C1 segment of cervical spinal cord (tissue), 14 donors: ENCODE results near the gene NOTUM.

Source experiments
- DNase-seq, 14 donors: peaks; one replicate each; lab custom pipeline; 2025; lab: John Stamatoyannopoulos, UW

NOTUM gene

DNA sequence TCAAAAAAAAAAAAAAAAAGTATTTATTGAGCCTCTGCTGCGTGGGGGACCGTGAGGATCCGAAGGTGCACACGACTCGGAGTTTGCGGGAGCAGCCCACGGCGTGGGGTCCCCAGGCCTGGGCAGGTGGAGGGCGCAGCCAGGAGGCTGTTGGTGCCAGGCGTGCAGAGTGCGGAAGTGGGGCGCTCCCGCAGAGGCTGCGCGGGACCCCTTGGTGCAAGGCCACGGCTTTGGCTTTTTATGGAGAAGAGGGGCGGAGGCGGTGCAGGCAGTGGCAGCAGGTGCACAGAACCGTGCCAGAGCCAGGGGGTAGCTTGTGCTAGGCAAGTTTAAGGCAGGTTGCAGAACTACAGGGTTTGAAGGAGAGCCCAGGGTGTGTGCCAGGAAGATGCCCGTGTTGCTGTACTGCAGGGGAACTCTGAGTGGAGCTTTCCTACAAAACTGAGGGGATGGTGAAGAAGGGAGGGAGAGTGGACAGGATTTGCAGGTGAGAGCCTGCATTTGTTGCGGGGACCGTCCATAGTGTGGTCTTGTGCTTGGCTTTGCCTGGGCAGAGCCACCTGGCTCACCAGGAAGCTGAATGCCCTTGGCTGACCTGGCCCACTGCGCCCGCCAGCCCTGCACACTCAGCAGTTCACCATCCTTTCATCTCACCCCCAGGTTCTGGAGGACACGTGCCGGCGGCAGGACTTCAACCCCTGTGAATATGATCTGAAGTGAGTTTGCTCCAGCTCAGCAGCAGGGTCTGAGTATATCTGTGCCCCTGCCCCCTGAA, 17.7 kb upstream of the NOTUM start:
- peak in 1 of 14 donors; percentile 13 for DNase-seq

DNA sequence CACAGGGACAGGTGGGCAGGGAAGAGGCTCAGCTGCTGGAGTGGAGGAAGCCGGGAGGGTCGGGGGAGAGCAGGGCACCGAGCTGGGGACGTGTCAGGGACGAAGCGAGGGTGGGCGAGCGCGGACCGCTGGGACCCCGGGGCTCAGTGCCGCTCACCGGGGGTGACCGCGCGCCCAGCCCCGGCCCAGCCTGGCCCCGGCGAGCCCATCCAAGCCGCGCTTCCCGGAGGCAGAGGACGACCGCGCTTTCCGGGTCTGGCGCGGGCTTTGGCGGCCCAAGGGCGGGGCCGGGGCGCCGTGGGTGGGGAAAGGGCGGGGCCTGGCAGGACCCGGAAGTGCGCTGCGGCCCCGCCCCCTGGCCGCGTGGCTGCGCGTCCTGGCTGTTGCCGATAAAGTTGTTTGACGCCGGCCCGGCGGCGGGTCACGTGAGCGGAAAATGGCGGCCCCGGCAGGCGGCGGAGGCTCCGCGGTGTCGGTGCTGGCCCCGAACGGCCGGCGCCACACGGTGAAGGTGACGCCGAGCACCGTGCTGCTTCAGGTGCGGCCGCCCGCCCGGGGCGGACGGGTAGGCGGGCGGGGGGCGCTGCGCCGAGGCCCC, 16.3 kb upstream of the NOTUM start, which contains the start of gene ASPSCR1:
Gene ASPSCR1 (plus strand): TSS at position 419 of the 598 bp plus-strand sequence. CDS start 18 bp downstream, at position 437.
- DNase-seq, result peak; percentile 36 to 91 (median 78)

DNA sequence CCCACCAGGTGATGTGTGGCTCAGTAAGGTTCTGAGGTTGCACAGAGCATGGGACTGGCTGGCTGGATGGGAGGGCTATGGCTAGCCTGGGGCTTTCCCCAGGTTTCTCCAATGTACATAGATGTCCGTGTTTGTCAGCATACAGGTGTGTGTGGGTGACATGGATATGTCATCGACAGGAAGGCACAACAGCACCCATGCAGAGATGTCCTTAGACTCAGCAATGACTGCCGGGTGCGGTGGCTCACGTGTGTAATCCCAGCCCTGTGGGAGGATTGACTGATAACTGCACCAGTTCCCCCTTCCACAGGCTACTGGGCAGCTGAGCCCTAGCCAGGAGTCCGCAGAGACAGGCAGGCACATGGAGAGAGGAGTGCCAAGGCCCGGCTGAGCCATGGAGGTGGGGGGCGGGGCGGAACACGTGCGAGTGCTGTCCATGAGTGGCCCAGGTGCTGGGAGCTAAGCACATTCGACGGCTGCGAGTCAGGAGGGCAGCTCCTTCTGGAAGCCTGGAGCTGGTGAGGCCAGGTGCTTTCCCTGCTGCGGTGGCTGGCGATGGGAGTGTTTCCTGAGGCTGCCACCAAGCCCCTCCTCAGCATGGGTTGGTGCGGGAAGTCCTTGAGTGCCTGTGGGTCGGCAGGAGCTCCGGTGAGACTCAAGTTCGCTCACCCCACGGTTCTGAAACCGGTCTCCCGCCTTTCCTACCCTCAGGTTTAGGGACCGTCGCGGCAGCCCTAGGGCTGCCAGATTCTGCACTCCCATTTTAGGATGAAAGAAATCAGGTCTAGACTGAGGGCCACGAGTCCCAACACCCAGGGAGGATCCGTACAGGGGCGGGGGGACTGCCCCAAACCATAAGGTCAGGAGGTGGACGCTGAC, 15.6 kb upstream of the NOTUM start:
- DNase-seq, result peak in 3 of 14 donors; percentile 7 to 19 (median 10)

DNA sequence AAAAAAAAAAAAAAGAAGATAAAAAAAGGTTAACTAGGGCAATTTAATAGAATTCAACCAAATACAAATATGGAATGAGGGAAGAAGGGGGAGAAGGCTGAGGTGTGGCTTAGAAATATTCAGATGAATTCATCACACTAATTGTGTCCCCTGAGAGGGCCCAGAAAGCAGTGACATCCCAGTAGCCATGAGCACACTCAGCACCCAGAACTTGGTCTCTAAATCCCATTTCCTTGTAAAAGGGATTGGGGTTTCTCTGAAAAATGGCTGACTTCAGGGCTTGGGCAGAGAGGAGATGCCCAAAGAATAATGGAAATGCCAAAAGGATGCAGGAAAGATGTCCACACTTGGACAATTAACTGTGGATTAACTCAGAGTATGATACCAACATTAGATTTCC, 12.4 kb upstream of the NOTUM start:
- no peak for DNase-seq

DNA sequence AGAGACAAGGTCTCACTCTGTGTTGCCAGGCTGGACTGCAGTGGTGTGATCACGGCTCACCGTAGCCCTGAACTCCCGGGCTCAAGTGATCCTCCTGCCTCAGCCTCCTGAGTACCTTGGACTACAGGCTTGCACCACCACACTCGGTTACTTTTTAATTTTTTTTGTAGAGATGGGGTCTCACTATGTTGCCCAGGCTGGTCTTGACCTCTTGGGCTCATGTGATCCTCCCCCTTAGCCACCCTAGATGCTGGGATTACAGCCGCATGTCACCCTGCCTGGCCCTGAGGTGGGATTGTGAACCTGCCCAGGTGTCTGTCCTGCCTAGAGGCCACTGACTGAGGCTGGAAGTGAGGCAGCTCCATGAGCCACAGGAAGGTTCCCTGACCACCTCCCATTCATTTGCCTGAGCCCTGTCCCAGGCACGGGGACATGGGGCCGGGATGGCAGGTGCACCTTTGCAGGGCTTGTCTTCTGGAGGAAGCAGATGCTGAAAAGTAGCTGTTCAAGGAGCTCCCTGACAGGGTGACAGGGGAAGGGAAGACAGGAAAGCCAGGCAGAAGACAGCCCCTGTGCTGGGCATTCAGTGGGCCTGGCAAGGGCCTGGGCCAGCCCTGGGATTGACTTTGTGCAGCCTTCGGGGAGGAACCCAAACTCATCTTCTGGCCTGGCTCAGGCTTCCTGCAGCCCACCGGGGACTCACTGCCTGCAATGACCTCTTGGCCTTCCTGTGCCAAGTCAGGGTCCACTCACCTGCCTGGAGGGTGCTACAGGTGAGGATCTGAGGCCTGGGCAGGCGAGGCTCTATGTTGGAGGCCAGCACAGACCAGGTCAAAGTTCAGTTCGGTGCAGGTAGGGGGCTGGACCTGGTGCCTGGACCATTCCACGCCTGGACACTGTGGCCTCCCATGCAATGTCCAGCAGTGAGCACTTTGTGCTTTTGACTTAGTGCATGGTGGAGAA, 8.1 kb upstream of the NOTUM start:
- no peak for DNase-seq

DNA sequence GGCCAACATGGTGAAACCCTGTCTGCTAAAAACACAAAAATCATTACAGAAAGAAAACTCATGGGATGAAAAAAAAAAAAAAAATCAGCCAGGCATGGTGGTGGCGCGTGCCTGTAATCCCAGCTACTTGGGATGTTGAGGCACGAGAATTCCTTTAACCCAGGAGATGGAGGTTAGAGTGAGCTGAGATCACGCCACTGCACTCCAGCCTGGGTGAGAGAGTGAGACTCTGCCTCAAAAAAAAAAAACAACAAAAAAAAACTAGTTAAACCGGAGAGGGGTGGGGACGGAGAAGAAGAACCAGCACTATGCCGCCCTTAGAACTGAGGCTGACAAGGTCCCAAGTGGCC, 7.4 kb upstream of the NOTUM start:
- no peak for DNase-seq

DNA sequence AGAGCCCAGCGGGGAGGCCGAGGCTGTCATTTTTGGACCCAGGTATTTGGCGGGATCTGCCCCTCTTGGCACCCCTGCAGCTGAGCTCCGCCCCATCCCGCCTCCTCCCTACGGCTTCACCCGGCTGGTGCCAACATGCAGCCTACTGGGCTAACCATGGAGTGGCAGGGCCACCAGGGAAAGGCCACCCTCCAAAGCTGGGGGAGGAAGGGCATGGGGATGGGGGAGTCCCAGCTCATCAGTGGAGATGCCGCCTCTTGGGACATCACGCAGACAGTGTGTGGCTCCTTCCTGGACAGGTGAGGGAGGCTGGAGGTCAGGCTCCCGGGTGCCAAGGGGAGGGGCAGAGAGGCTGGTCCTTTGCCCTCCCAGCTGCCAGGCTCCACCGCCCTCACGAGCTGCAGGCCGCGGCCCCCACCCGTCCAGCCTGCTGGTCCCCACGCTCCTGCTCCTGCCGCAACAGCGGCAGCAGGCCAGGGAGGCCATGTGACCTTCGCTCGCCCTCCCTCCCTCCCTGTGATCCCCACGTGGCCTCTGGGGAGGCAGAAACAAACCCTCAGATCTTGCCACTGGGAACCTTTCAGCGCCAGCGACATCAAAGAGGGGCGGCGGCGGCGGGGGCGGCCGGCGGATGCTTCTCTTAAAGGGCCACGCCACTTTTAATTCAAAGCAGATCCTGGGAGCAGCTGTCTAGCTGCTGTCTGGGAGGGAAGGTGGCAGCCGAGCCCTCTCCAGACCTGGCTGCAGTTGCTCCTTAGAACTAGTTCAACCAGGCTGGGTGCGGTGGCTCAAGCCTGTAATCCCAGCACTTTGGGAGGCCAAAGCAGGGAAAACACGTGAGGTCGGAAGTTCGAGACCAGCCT, 6.8 kb upstream of the NOTUM start:
- peak; percentile 6 to 87 (median 76) for DNase-seq

DNA sequence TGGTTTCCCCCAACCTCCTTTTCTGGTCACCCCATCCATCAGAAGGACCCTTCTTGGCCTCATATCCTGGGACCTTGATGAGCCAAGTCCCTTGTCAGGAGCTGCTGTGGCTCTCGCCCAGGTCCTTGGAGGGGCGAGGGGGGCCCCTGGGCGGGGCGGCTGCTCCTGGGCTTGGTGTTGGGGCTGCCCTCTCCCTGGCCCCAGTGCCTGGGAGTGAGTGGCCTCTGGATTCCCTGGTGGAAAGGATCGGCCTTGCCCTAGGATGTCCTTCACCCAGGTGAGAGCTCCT, 6.2 kb upstream of the NOTUM start:
- DNase-seq, result no peak

DNA sequence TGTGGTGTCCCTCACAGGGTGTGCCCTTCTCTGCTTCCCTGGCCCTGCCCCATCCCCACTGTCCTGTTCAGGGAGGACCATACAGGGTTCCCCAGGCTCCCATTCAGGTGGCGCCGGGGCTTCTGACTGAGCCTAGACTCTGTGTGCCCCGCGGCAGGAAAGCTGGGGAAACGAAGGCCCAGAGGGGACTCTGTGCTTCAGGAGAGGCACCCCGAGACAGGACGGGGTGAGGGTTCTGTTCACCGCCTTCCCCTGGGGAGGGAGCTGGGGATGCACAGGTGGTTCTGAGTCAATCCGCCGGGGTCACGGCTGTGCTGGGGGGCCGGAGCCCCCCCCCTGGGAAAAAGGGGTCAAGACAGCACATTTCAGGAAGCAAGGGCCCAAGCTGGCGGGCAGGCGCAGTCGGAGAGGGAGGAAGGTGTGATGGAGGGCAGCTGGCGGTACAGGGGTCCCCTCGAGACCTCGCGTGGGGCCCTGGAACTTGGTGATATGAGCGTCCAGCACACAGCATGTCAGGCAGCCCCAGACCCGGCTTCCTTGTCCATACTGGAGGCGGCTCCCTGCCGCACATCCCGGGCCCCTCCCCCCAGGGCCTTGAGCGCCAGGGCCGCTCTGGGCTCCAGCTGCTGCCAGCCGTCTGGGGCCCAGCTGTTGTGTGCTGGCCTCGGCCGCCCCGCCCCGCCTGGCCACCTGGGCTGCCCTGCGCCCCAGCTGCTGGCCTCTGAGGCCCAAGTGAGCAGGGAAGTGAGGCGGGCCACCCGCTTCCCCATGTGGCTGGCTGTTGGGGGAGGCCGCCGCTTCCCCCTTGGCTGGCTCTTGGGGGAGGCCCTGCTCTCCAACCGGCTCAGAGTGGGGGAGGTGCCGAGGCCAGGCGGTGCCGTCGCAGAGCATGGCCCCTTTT, 5.6 kb upstream of the NOTUM start:
- DNase-seq, result peak in 6 of 14 donors; percentile 15 to 61 (median 32)

DNA sequence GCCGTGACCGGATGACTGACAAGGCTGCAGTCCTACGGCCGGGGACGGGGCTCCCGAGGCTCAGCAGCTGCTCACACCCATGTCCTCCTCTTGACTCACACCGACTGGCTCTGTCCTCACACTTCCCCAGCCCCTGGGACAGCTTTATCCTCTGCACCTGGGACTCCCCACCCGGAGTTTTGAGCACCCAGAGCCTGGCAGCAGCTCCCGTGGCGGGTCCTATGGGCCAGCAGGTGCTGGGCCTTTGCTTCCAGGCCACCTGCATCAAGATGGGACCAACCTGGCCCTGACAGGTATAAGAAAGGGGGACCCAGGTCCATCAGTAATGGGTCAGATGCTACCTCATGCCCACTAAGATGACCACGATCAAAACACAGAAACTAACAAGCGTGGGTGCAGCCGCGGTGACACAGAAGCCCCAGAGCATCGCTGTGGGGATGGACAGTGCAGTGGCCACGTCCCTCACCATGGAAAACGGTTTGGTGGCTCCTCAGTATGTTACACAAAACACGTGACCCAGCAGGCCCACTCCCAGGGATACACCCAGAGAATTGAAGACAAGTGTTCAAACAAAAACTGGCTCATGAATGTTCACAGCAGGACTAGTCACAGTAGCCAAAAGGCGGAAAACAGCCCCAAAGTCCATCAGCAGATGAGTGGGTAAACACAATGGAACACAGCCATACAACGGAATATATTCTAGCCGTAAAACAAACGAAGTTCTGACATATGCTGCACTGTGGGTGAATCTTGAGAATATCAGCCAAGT, 3.3 kb upstream of the NOTUM start:
- no peak for DNase-seq

DNA sequence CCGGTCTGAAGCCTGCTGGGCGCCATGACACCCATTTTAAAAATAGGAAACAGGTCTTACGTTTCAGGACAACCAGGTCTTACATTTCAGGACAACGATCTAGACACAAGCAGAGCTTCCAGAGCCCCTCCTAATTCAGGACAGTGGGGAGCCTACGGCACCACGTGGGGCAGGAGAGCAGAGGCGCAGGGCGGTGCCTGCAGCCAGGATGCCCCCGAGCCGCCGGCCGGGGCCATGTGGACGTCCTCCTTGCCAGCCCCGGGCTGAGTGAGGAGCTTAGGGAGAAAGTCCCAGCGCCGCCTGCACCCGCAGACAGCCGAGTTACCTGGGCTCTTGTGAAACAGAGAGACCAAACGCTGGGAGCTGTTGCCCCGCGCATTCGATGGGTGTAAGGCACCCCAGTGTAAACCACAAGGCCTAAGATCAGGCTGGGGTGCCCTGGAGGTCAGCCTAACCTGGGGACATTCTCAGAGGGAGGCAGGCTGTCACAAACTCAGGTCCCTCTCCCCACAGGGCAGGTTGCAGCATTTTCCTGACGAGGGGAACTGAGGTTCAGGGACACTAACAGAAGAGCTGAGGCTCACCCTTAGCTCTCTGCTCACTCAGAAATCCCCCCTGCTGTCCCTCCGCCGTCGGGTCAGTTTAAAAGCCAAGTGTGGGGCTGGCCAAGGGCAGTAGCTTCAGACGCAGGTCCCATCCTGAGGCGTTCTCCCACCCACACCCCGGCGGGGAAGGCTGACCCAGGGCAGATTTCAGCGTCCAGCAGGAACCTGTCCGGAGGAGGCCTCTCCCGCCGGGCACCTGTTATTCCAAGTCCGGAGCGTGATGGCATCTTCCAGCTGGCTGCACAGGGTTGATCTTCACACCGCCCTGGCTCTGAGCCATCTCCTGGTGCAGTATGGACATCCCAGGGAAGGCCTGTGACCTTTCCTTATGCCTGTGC, 1.8 kb upstream of the NOTUM start:
- DNase-seq, result no peak

DNA sequence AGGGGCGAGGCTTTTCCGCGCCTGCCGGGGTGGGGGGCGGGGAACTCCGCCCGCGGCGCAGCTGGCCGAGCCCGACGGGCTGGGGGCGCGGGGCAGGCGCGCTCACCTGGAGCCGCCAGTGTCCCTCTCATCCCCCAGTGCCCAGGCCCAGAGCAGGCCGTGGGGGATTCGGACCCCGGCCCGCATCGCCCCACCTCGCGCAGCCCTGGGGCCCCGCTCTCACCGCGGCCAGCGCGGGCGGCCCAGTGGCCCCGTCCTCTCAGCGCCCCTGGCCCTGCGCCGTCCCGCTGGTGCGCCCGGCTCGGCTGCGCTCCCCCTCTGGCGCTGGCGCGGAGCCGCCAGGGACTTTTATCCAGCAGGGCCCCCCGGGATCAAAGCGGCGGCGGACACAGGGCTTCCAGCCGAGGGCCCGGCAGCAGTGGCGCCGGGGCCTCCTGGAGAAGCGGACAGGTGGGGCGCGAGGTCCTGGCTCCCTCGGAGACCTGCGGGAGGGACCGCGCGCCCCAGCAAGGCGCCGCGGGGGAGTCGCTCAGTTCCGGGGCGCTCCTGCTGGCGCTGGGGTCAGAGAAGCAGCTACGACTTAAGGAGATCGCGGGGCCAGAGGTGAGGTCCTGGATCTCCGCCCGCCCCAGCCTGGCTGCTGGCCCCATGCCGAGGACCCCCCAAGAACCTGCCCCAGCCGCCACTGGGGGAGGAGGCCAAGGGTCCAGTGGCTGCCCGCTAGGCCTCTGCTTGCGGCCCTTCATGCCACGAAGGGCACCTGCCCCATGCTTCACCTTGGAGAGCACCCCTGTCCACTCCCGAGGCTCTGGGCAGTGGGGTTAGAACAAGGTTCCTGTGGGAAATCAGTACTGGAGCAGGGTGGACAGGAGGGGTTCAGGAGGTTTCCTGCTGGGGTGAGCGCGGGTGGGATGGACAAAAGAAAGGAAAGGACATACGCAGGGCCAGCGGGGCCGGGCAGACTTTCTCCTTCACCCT, 823 bp upstream of the NOTUM start:
- DNase-seq, result no peak

DNA sequence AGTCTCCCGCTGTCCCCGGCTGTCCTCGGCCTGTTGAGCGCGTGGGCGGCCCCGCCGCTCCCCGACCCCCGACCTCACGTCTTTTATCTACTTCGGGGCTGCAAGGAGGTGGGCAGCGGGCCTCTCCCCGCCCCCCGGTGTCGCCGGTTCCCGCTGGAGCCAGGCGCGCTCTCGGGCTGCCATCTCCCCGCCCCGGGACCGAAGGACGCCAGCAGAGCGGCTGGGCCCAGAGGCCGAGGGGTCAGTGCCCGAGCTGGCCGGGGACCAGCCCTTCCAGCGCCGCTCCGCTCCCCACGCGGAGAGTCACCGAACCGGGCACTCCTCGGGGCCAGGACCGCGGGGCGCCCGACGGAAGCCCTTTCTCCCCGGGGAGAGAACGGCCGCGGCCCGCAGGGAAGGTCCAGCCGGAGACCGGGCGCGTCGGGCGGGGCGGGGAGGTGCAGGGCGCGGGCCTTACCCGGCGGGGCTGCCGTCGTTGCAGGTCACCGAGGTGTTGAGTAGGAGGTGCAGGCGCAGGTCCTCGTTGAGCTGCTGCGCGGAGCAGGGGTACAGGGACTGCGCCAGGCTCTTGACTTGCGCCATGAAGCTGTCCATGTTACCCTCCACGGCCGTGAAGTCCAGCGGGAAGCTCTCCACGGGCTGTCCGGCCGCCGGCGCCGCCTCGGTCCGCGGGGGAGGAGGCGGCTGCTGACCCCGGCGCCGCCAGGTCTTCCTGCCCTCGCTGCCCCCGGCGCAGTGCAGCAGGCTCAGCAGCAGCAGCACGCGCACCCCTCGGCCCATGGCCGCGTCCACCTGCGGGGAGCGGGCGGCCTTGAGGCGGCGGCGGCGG, 643 bp downstream of the NOTUM start:
- no peak for DNase-seq

DNA sequence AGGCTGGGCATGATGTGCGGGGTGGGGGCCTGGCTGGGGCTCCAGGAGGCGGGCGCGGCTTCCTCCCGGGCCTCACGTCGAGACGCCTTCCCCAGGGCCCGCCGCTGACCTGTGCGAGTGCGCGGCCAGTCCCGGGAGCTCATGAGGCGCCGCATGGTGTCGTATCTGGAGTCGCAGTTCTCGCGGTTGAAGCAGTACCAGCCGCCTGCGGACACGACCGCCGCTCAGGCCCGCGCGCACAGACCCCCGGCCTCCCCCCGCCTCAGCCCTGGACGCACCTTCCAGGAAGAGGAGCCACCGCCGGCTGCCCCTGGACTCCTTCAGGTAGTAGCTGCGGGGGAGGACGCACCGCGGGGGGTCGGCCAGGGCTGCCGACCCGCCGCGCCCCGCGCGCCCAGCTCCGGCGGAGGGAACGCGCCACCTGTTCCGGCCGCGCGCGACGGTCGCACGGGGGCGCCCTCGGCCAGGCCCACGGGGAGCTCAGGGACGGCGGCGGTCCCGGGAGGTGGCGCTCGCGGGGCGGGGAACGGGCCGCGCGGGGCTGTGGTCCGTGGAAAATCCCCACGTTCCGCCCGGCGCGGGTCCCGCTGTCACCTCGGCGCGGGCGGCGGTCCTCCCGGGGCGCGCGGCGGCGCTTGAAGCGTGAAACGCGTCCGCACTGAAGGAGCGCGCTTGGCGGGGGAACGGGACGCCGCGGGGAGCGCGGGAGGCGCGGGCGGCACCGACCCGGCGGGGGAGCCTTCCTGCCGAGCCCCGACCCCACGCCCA, 1.4 kb downstream of the NOTUM start:
- peak in 7 of 14 donors; percentile 6 to 68 (median 22) for DNase-seq
